Measurements from ENCODE around the gene RPS29. TPM values are rescaled to one million over a fixed set of nuclear protein-coding genes. Genes with fewer than 3 reads are reported as not detected.

The RPS29 gene
- total RNA-seq, 1 donor from 2014 or later = 1,860 TPM

Other genes starting within 250 kb of the RPS29 start
- 45.1 and 46.7 TPM in 2 replicates for gene LRR1, start 12.6 kb upstream of the RPS29 start, total RNA-seq
- gene RPL36AL, start 34.2 kb upstream of the RPS29 start, total RNA-seq = 224 and 237 TPM in 2 replicates
- 57.5 and 58.3 TPM in 2 replicates for gene MGAT2, start 34.4 kb upstream of the RPS29 start, total RNA-seq
- 12.8 and 12.9 TPM in 2 replicates for gene DNAAF2, start 48.9 kb upstream of the RPS29 start, total RNA-seq
- gene POLE2, start 101.8 kb upstream of the RPS29 start, total RNA-seq = 46.8 and 46.9 TPM in 2 replicates
- gene KLHDC1, start 106.7 kb upstream of the RPS29 start, total RNA-seq = 0.93 and 1.9 TPM in 2 replicates
- gene KLHDC2, start 181.8 kb upstream of the RPS29 start, total RNA-seq = 23.7 and 26.2 TPM in 2 replicates